ENCODE results near the gene GNG5.

Gene GNG5

DNA sequence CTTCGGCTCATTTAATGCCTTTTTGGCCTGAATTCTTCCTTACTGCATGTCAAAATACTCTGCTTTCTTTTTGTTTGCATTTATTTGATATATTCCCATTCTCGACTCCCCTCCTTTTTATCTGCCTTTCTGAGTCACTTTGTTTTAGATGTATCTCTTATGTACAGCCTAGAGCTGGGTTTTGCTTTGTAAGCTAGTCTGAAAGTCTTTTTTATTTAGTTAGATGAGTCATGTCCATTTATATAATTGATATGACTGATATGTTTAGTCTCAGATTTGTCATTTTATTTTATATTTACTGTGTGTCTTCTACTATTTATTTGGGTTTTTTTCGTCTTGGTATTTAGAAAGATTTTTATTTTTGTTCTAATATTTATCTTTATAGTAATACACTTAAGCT lies 33.6 kb upstream of the GNG5 start:
- no peak overlapping the region for H3K18ac ChIP-seq (ENCODE audit: low read length)
- no peak overlapping the region for H4K8ac ChIP-seq (ENCODE audit: low read depth, low read length)
- H2BK12ac ChIP-seq (ENCODE audit: low read length) = no peak overlapping the region
- H3K4me2 ChIP-seq (ENCODE audit: insufficient read depth, low read length, poor library complexity, severe bottlenecking) = no peak overlapping the region
- no peak overlapping the region for H2BK120ac ChIP-seq (ENCODE audit: low read depth, low read length)
- WGBS, 2 donors (ENCODE audit: extremely low coverage in 2 of 2, insufficient read length in 2 of 2, insufficient replicate concordance in 1 of 2) = no CpG with 5 or more reads among the region's 3 CpGs
- no peaks in the 10 kb centered on the region for H3K36me3 ChIP-seq (replicated peaks in 1 of 2; ENCODE audit: control insufficient read depth in 2 of 2, insufficient read depth in 2 of 2, low read length in 2 of 2)
- H3K4me1 ChIP-seq (ENCODE audit: control insufficient read depth in 2 of 2, insufficient read depth in 1 of 2, low read depth in 1 of 2, low read length in 2 of 2) = no peaks in the 10 kb centered on the region
- H3K14ac ChIP-seq (ENCODE audit: low read length) = no peak overlapping the region
- no peak overlapping the region for H2BK5ac ChIP-seq (ENCODE audit: low read length)
- H2BK15ac ChIP-seq (ENCODE audit: low read length) = no peak overlapping the region
- no peaks in the 10 kb centered on the region for H3K27me3 ChIP-seq (ENCODE audit: control insufficient read depth in 3 of 3, insufficient read depth in 3 of 3, low read depth in 1 of 3, low read length in 3 of 3)
- H4K91ac ChIP-seq (ENCODE audit: low read depth, low read length, poor library complexity) = no peak overlapping the region
- no peak overlapping the region for H3K23ac ChIP-seq (ENCODE audit: low read depth, low read length, poor library complexity)
- no peak overlapping the region for H2AK5ac ChIP-seq (ENCODE audit: low read depth, low read length)
- H3K4me3 ChIP-seq (ENCODE audit: low read length in 2 of 2) = no peak overlapping the region
- no peak overlapping the region for H3K4ac ChIP-seq (ENCODE audit: low read length)
- H3K9ac ChIP-seq (ENCODE audit: low read depth, low read length, poor library complexity) = no peak overlapping the region
- no peak overlapping the region for H3K27ac ChIP-seq (replicated peaks; ENCODE audit: low read length)
- no peak overlapping the region for H2AFZ ChIP-seq (ENCODE audit: low read length)
- no peak for DNase-seq (ENCODE audit: low spot score)
- no peaks in the 10 kb centered on the region for H3K79me1 ChIP-seq (ENCODE audit: low read depth, low read length)
- no peaks in the 10 kb centered on the region for H3K9me3 ChIP-seq (replicated peaks in 1 of 2; ENCODE audit: control insufficient read depth in 2 of 2, insufficient read depth in 1 of 2, low read depth in 1 of 2, low read length in 2 of 2)

DNA sequence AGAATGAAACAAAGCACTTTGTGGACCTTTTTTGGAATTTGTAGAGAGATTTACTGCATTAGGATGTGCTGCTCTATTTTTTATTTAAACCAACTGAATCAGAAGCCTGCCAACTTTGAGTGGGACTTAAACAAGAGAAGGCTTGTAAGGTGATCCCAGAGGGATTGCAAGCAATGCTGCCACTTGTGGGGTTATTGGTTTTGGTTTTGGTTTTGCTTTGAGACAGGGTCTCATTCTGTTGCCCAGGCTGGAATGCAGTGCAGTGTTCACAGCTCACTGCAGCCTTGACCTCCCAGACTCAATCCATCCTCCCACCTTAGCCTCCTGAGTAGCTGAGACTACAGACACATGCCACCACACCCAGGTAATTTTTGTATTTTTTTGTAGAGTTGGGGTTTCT lies 32.2 kb upstream of the GNG5 start:
- Histone ChIP-seq H3K4me1 (ENCODE audit: control insufficient read depth in 2 of 2, insufficient read depth in 1 of 2, low read depth in 1 of 2, low read length in 2 of 2) (no peaks in the 10 kb centered on the region), H3K36me3 (replicated peaks in 1 of 2; ENCODE audit: control insufficient read depth in 2 of 2, insufficient read depth in 2 of 2, low read length in 2 of 2) (no peaks in the 10 kb centered on the region), H4K8ac (ENCODE audit: low read depth, low read length) (no peak overlapping the region), H3K23ac (ENCODE audit: low read depth, low read length, poor library complexity) (no peak overlapping the region), H3K18ac (ENCODE audit: low read length) (no peak overlapping the region), H3K4me2 (ENCODE audit: insufficient read depth, low read length, poor library complexity, severe bottlenecking) (no peak overlapping the region), H3K79me1 (ENCODE audit: low read depth, low read length) (no peaks in the 10 kb centered on the region), H3K4ac (ENCODE audit: low read length) (no peak overlapping the region), H3K14ac (ENCODE audit: low read length) (no peak overlapping the region), H2BK15ac (ENCODE audit: low read length) (no peak overlapping the region), H3K9ac (ENCODE audit: low read depth, low read length, poor library complexity) (no peak overlapping the region), H2BK5ac (ENCODE audit: low read length) (no peak overlapping the region), H2BK12ac (ENCODE audit: low read length) (no peak overlapping the region), H4K91ac (ENCODE audit: low read depth, low read length, poor library complexity) (no peak overlapping the region), H2BK120ac (ENCODE audit: low read depth, low read length) (no peak overlapping the region), H3K27ac (replicated peaks; ENCODE audit: low read length) (no peak overlapping the region), H3K27me3 (ENCODE audit: control insufficient read depth in 3 of 3, insufficient read depth in 3 of 3, low read depth in 1 of 3, low read length in 3 of 3) (no peaks in the 10 kb centered on the region), H2AK5ac (ENCODE audit: low read depth, low read length) (no peak overlapping the region), H3K9me3 (replicated peaks in 1 of 2; ENCODE audit: control insufficient read depth in 2 of 2, insufficient read depth in 1 of 2, low read depth in 1 of 2, low read length in 2 of 2) (no peaks in the 10 kb centered on the region), H3K4me3 (ENCODE audit: low read length in 2 of 2) (no peak overlapping the region), H2AFZ (ENCODE audit: low read length) (no peak overlapping the region)
- no peak for DNase-seq (ENCODE audit: low spot score)

DNA sequence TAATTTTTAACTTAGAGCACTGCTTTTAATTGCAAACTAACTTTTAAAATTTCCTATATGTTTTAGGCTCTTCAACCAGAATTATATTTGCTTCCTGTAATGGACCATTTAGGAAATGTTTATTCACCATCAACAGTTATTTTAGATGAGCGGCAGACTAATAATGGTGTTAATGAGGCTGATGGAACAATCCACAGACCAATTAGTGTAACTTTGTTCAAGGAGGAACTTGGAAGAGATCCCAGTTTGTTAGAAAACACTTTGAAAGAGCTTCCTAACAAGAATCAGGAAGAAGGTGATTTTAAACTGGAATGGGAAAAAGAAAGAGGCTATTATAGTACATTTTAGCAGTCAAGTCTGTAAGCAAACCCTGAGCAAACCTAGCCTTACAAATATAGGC lies 19.4 kb upstream of the GNG5 start:
- H3K36me3 ChIP-seq (replicated peaks in 1 of 2; ENCODE audit: control insufficient read depth in 2 of 2, insufficient read depth in 2 of 2, low read length in 2 of 2) = no peaks in the 10 kb centered on the region
- H4K91ac ChIP-seq (ENCODE audit: low read depth, low read length, poor library complexity) = no peak overlapping the region
- H3K4me2 ChIP-seq (ENCODE audit: insufficient read depth, low read length, poor library complexity, severe bottlenecking) = no peak overlapping the region
- no peak overlapping the region for H2AK5ac ChIP-seq (ENCODE audit: low read depth, low read length)
- no peak overlapping the region for H3K18ac ChIP-seq (ENCODE audit: low read length)
- H2BK12ac ChIP-seq (ENCODE audit: low read length) = no peak overlapping the region
- H3K14ac ChIP-seq (ENCODE audit: low read length) = no peak overlapping the region
- H2BK15ac ChIP-seq (ENCODE audit: low read length) = no peak overlapping the region
- H3K27ac ChIP-seq (replicated peaks; ENCODE audit: low read length) = no peak overlapping the region
- H3K4me3 ChIP-seq (ENCODE audit: low read length in 2 of 2) = no peak overlapping the region
- H3K4me1 ChIP-seq (ENCODE audit: control insufficient read depth in 2 of 2, insufficient read depth in 1 of 2, low read depth in 1 of 2, low read length in 2 of 2) = no peaks in the 10 kb centered on the region
- no peak overlapping the region for H3K4ac ChIP-seq (ENCODE audit: low read length)
- no peak overlapping the region for H4K8ac ChIP-seq (ENCODE audit: low read depth, low read length)
- H3K27me3 ChIP-seq (ENCODE audit: control insufficient read depth in 3 of 3, insufficient read depth in 3 of 3, low read depth in 1 of 3, low read length in 3 of 3) = no peaks in the 10 kb centered on the region
- no CpG with 5 or more reads among the region's 1 CpG for WGBS, 2 donors (ENCODE audit: extremely low coverage in 2 of 2, insufficient read length in 2 of 2, insufficient replicate concordance in 1 of 2)
- H3K9ac ChIP-seq (ENCODE audit: low read depth, low read length, poor library complexity) = no peak overlapping the region
- H3K9me3 ChIP-seq (replicated peaks in 1 of 2; ENCODE audit: control insufficient read depth in 2 of 2, insufficient read depth in 1 of 2, low read depth in 1 of 2, low read length in 2 of 2) = no peaks in the 10 kb centered on the region
- no peak overlapping the region for H3K23ac ChIP-seq (ENCODE audit: low read depth, low read length, poor library complexity)
- H3K79me1 ChIP-seq (ENCODE audit: low read depth, low read length) = no peaks in the 10 kb centered on the region
- no peak overlapping the region for H2AFZ ChIP-seq (ENCODE audit: low read length)
- H2BK120ac ChIP-seq (ENCODE audit: low read depth, low read length) = no peak overlapping the region
- DNase-seq (ENCODE audit: low spot score) = no peak
- H2BK5ac ChIP-seq (ENCODE audit: low read length) = no peak overlapping the region

DNA sequence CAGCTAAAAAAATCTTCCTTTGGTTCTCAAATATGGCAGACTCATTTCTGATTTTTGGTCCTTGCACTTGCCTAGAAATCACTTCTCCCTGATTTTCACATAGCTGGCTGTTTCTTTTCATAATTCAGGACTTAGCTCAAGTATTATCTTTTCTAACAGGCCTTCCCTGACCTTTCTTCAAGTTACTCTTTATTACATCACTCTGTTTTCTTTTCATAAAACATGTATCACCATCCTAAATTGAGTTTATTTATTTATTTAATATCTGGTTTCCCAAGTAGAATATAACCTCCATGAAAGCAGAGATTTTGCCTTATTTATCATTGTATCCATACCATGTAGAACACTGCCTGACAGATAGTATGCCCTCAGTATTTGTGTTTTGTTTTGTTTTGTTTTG lies 18.2 kb upstream of the GNG5 start:
- H2BK120ac ChIP-seq (ENCODE audit: low read depth, low read length) = no peak overlapping the region
- no peak overlapping the region for H3K18ac ChIP-seq (ENCODE audit: low read length)
- no peak overlapping the region for H2BK12ac ChIP-seq (ENCODE audit: low read length)
- H3K4me2 ChIP-seq (ENCODE audit: insufficient read depth, low read length, poor library complexity, severe bottlenecking) = no peak overlapping the region
- no peak overlapping the region for H4K8ac ChIP-seq (ENCODE audit: low read depth, low read length)
- no peak overlapping the region for H3K27ac ChIP-seq (replicated peaks; ENCODE audit: low read length)
- H2BK15ac ChIP-seq (ENCODE audit: low read length) = no peak overlapping the region
- no peak overlapping the region for H2AK5ac ChIP-seq (ENCODE audit: low read depth, low read length)
- H3K23ac ChIP-seq (ENCODE audit: low read depth, low read length, poor library complexity) = no peak overlapping the region
- no peaks in the 10 kb centered on the region for H3K79me1 ChIP-seq (ENCODE audit: low read depth, low read length)
- no peak overlapping the region for H2AFZ ChIP-seq (ENCODE audit: low read length)
- H3K36me3 ChIP-seq (replicated peaks in 1 of 2; ENCODE audit: control insufficient read depth in 2 of 2, insufficient read depth in 2 of 2, low read length in 2 of 2) = no peaks in the 10 kb centered on the region
- no peak overlapping the region for H3K4ac ChIP-seq (ENCODE audit: low read length)
- no peak overlapping the region for H3K14ac ChIP-seq (ENCODE audit: low read length)
- H3K27me3 ChIP-seq (ENCODE audit: control insufficient read depth in 3 of 3, insufficient read depth in 3 of 3, low read depth in 1 of 3, low read length in 3 of 3) = no peaks in the 10 kb centered on the region
- no peaks in the 10 kb centered on the region for H3K9me3 ChIP-seq (replicated peaks in 1 of 2; ENCODE audit: control insufficient read depth in 2 of 2, insufficient read depth in 1 of 2, low read depth in 1 of 2, low read length in 2 of 2)
- H3K4me3 ChIP-seq (ENCODE audit: low read length in 2 of 2) = no peak overlapping the region
- no peak overlapping the region for H3K9ac ChIP-seq (ENCODE audit: low read depth, low read length, poor library complexity)
- H3K4me1 ChIP-seq (ENCODE audit: control insufficient read depth in 2 of 2, insufficient read depth in 1 of 2, low read depth in 1 of 2, low read length in 2 of 2) = no peaks in the 10 kb centered on the region
- DNase-seq (ENCODE audit: low spot score) = no peak
- no peak overlapping the region for H4K91ac ChIP-seq (ENCODE audit: low read depth, low read length, poor library complexity)
- H2BK5ac ChIP-seq (ENCODE audit: low read length) = no peak overlapping the region

Measured in neuronal stem cell (in vitro differentiated cells).